ENCODE measurements around the gene COG3. TPM values are rescaled to one million over a fixed set of nuclear protein-coding genes. Genes with fewer than 3 reads are reported as not detected.
"Not testable (repeated sequence)": the region's sequence is repeated elsewhere in the genome, so short reads cannot be mapped to it uniquely, and the experiment has no call there.

Gene COG3
- total and polyA plus RNA-seq, 10 of the 15 experiments (the other 5 are each of a cell fraction or from before 2014, with no cell fraction given): 6.1 to 35.1 (median 22.6) TPM

GRCh38 chr13:45422731-45423292 is 41.9 kb upstream of the COG3 start (continued):
- no peak for TF ChIP-seq NR2C2 (IDR thresholded peaks at IDR 0.05; ENCODE audit: borderline replicate concordance, control insufficient read depth, insufficient read length, low read depth)
- no peak for TF ChIP-seq SUPT20H (IDR thresholded peaks at IDR 0.05; ENCODE audit: borderline replicate concordance, control insufficient read depth, low read depth, low read length)
- no peak for TF ChIP-seq ATF2 (IDR thresholded peaks at IDR 0.05; ENCODE audit: low read length)
- no peak for TF ChIP-seq RELB (IDR thresholded peaks at IDR 0.05; ENCODE audit: low read depth)
- TF ChIP-seq BMI1 (IDR thresholded peaks at IDR 0.05; ENCODE audit: borderline replicate concordance): no peak
- no peak for TF ChIP-seq PKNOX1 (IDR thresholded peaks at IDR 0.05)
- no peak for TF ChIP-seq RCOR1 (conservative IDR thresholded peaks at IDR 0.05; ENCODE audit: low read depth, low read length)
- no peak for TF ChIP-seq E2F4 (IDR thresholded peaks at IDR 0.05; ENCODE audit: low read depth, low read length)

- CTCF ChIA-PET; RAD21 ChIA-PET (ENCODE audit: unreplicated experiment); H4K20me1 ChIP-seq (ENCODE audit: control insufficient read depth, insufficient read depth); H3K4me2 ChIP-seq (ENCODE audit: control insufficient read depth, insufficient read depth); H2AFZ ChIP-seq (ENCODE audit: control insufficient read depth, low read depth, low read length); H3K79me2 ChIP-seq (ENCODE audit: control insufficient read depth, insufficient read depth, low read length); in situ Hi-C loops (cut with MboI); BruUV-seq (replicated peaks); DNase-seq (ENCODE audit: low read depth, low spot score); FAIRE-seq; intact Hi-C loops (cut with micrococcal nuclease; ENCODE audit: unreplicated experiment); ATAC-seq; H3K4me1 ChIP-seq (ENCODE audit: control insufficient read depth, insufficient read depth, low read length); H3K9ac ChIP-seq (ENCODE audit: control insufficient read depth, insufficient read depth, low read length); POLR2A ChIA-PET; H3K9me3 ChIP-seq (replicated peaks; ENCODE audit: control insufficient read depth, insufficient read depth, low read length); H3K27me3 ChIP-seq (replicated peaks in 1 of 2; ENCODE audit: control insufficient read depth in 2 of 2, insufficient read depth in 2 of 2, low read length in 1 of 2); H3K27ac ChIP-seq (ENCODE audit: control insufficient read depth, insufficient read depth); H3K36me3 ChIP-seq (ENCODE audit: control insufficient read depth in 2 of 2, insufficient read depth in 2 of 2, low read length in 1 of 2); SMC1A ChIA-PET (ENCODE audit: uncharacterized antibody, unreplicated experiment); H3K4me3 ChIP-seq: not testable (repeated sequence)
- WGBS (ENCODE audit: insufficient coverage, insufficient replicate concordance, low lambda C conversion rate, missing lambda C conversion rate): 79% methylated on average over 16 of the region's 16 CpGs
These were observed 38.5 kb upstream of the COG3 start for GRCh38 chr13:45426056-45426841.
